HG03108 (cell line): ENCODE results near the gene SNRNP48.
A peak's percentile ranks its signal among the peaks of the same experiment; 100 is the strongest.

Experiments used
- ATAC-seq: cut with Tn5 transposase; IDR thresholded peaks from one replicate; pipeline ENCODE4 v1.9.1; 2021; ENCODE audit warnings: moderate library complexity; ENCODE audit not compliant: unreplicated experiment

SNRNP48 gene

GRCh38 chr6:7589949-7590917 is at the start of gene SNRNP48:
Gene SNRNP48, plus strand, starts transcription at chr6:7590198. Its CDS starts 60 bp downstream, at chr6:7590258.
- ATAC-seq = peak; percentile 99

GRCh38 chr6:7540595-7540994 is 49.4 kb upstream of the SNRNP48 start:
- no peak for ATAC-seq

GRCh38 chr6:7541175-7542064 is 48.6 kb upstream of the SNRNP48 start, which contains the start of gene DSP:
Gene DSP, plus strand, starts transcription at chr6:7541671. Its CDS starts 245 bp downstream, at chr6:7541916.
- ATAC-seq = no peak

GRCh38 chr6:7542065-7542873 is 47.7 kb upstream of the SNRNP48 start:
- no peak for ATAC-seq

- no peak for ATAC-seq
Measured at GRCh38 chr6:7542874-7543624, 46.9 kb upstream of the SNRNP48 start.

GRCh38 chr6:7543789-7544424 is 46.1 kb upstream of the SNRNP48 start:
- no peak for ATAC-seq

- ATAC-seq = no peak
Measured at GRCh38 chr6:7544597-7544996, 45.4 kb upstream of the SNRNP48 start.

- ATAC-seq = no peak
Measured at GRCh38 chr6:7545316-7546019, 44.5 kb upstream of the SNRNP48 start.

GRCh38 chr6:7546020-7546369 is 44.0 kb upstream of the SNRNP48 start:
- ATAC-seq = no peak

- no peak for ATAC-seq
Measured at GRCh38 chr6:7546383-7546782, 43.6 kb upstream of the SNRNP48 start.

- no peak for ATAC-seq
Measured at GRCh38 chr6:7546896-7547295, 43.1 kb upstream of the SNRNP48 start.

- no peak for ATAC-seq
Measured at GRCh38 chr6:7547315-7547714, 42.7 kb upstream of the SNRNP48 start.

- ATAC-seq = no peak
Measured at GRCh38 chr6:7550433-7550801, 39.6 kb upstream of the SNRNP48 start.

- ATAC-seq = no peak
Measured at GRCh38 chr6:7554533-7555275, 35.3 kb upstream of the SNRNP48 start.

GRCh38 chr6:7555671-7556070 is 34.3 kb upstream of the SNRNP48 start:
- ATAC-seq = no peak

- no peak for ATAC-seq
Measured at GRCh38 chr6:7556394-7557106, 33.4 kb upstream of the SNRNP48 start.

- no peak for ATAC-seq
Measured at GRCh38 chr6:7557652-7558051, 32.3 kb upstream of the SNRNP48 start.

GRCh38 chr6:7558781-7559180 is 31.2 kb upstream of the SNRNP48 start:
- ATAC-seq = no peak
